Stomach (tissue), 4 donors: Measurements from ENCODE around the gene TAAR9.

Experiments
- POLR2AphosphoS5 ChIP-seq, 3 donors: sonication (generic); formaldehyde crosslinking; IDR thresholded peaks; one replicate each; pipeline ENCODE4 v1.6.1; 2016; ENCODE audit warnings: antibody characterized with exemption in 3 of 3
- TF ChIP-seq, protein P1 (sequence below), 7 experiments: fragments of 450-650 bp in 4 of 7; fragments of 200-600 bp in 3 of 7; sonication (generic) in 3 of 7; IDR thresholded peaks; one replicate each; pipeline ENCODE4 v1.5.1; 2016 to 2019; ENCODE audit warnings: antibody characterized with exemption in 7 of 7, control low read depth in 2 of 7, mild to moderate bottlenecking in 1 of 7

DNA sequence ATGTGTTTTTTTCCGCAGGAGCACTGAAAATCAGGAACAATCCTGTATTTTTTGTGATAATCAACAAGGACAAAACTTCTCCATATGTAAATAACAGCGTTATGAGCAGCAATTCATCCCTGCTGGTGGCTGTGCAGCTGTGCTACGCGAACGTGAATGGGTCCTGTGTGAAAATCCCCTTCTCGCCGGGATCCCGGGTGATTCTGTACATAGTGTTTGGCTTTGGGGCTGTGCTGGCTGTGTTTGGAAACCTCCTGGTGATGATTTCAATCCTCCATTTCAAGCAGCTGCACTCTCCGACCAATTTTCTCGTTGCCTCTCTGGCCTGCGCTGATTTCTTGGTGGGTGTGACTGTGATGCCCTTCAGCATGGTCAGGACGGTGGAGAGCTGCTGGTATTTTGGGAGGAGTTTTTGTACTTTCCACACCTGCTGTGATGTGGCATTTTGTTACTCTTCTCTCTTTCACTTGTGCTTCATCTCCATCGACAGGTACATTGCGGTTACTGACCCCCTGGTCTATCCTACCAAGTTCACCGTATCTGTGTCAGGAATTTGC lies 32.2 kb downstream of the TAAR9 start, which contains the start of gene TAAR6:
- TF ChIP-seq, protein P1, sequence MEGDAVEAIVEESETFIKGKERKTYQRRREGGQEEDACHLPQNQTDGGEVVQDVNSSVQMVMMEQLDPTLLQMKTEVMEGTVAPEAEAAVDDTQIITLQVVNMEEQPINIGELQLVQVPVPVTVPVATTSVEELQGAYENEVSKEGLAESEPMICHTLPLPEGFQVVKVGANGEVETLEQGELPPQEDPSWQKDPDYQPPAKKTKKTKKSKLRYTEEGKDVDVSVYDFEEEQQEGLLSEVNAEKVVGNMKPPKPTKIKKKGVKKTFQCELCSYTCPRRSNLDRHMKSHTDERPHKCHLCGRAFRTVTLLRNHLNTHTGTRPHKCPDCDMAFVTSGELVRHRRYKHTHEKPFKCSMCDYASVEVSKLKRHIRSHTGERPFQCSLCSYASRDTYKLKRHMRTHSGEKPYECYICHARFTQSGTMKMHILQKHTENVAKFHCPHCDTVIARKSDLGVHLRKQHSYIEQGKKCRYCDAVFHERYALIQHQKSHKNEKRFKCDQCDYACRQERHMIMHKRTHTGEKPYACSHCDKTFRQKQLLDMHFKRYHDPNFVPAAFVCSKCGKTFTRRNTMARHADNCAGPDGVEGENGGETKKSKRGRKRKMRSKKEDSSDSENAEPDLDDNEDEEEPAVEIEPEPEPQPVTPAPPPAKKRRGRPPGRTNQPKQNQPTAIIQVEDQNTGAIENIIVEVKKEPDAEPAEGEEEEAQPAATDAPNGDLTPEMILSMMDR (IDR thresholded peaks at IDR 0.05) = no peak
- TF ChIP-seq POLR2AphosphoS5 (IDR thresholded peaks at IDR 0.05) = no peak
